ENCODE data around the gene SLC2A4RG.
"Not testable (repeated sequence)": the region's sequence is repeated elsewhere in the genome, so short reads cannot be mapped to it uniquely, and the experiment has no call there.

Gene SLC2A4RG

GRCh38 chr20:63772781-63773518 is 33.4 kb downstream of the SLC2A4RG start:
- DNase-seq, result no peak
- TF ChIP-seq GATA1 (IDR thresholded peaks at IDR 0.05; ENCODE audit: low read depth, low read length), result no peak
- no peak for TF ChIP-seq POLR2A (IDR thresholded peaks at IDR 0.05; ENCODE audit: low read length)

GRCh38 chr20:63773571-63774241 is 34.1 kb downstream of the SLC2A4RG start:
- TF ChIP-seq POLR2A (IDR thresholded peaks at IDR 0.05; ENCODE audit: low read length), result no peak
- TF ChIP-seq GATA1 (IDR thresholded peaks at IDR 0.05; ENCODE audit: low read depth, low read length), result no peak
- DNase-seq, result no peak

DNA sequence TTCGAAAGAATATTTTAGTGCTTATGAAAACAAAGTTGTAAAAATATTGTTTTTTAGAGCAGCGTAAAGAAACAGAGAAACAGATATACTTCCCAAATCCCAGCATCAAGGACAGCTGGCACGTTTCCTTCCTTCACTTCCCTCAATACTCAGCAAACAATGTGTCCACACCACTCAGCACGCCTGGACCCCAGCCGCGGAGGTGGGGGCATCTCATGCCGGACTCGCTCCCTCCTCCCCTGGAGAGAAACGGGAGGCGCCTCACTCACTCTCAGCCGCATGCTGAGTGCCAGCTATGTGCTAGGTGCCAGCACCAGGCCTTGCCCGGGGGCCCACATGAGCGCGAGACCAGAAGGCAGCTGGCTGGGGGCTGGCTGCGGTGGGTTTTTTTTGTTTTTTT is 34.7 kb downstream of the SLC2A4RG start:
- DNase-seq, result no peak
- no peak for TF ChIP-seq GATA1 (IDR thresholded peaks at IDR 0.05; ENCODE audit: low read depth, low read length)
- no peak for TF ChIP-seq POLR2A (IDR thresholded peaks at IDR 0.05; ENCODE audit: low read length)

DNA sequence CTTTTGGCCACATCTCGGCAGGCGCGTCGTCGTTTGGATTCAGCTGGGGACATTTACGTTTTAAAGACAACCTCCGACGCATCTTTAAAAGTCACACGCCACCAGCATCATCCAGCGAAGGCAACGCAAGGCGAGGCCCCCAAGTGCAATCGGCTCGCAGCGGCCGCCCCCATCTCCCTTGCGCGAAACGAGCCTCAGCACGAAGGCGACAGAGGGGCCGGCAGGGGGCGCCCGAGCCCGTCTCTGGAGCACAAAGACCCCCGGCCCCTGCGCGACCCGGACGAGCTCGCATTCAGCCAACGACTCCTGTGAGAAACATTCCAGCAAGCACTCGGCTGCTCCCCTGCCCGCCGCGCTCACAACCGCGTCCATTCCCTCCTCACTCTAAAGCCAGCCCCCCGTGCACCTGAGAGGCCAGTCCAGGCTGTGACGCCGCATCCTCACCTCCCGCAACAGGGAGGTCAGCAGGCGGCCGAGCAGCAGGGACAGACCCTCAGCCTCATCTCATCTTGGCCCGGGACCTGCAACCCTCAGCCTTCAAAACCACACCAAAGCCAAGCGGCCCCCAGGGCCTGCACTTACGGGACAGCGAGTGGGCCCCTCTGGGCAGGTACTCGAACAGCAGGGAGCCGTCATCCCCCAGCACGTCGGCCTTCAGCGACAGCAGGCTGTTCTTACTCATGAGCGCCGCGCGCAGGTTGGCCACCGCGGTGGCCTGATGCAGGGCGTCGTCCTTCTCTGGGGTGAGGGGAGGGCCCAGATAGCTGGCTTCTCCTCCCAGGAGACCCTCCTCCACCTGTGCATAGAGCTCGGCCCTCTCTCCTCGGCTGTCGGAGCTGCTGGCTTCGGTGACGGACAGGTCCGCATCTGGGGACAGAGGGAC is 35.8 kb downstream of the SLC2A4RG start:
- DNase-seq, result peak; percentile 32 to 54

DNA sequence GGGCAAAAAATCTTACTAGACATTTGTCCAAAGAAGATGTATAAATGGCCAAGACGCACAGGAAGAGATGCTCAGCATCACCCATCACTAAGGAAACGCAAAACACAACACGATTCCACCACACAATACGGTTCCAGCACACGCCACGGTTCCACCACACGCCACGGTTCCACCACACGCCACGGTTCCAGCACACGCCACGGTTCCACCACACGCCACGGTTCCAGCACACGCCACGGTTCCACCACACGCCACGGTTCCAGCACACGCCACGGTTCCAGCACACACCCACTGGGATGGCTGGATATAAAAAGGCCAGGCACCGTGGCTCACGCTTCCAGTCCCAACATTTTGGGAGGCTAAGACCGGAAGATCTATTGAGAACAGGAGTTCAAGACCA is 37.3 kb downstream of the SLC2A4RG start:
- DNase-seq, result not testable (repeated sequence)

More for the DNA sequence above, 35.8 kb downstream of the SLC2A4RG start:
- TF ChIP-seq GATA1 (IDR thresholded peaks at IDR 0.05; ENCODE audit: low read depth, low read length) (no peak), POLR2A (IDR thresholded peaks at IDR 0.05; ENCODE audit: low read length) (no peak)

GRCh38 chr20:63777614-63778013 is 38.0 kb downstream of the SLC2A4RG start:
- no peak for DNase-seq
- TF ChIP-seq GATA1 (IDR thresholded peaks at IDR 0.05; ENCODE audit: low read depth, low read length) (no peak), POLR2A (IDR thresholded peaks at IDR 0.05; ENCODE audit: low read length) (no peak)

DNA sequence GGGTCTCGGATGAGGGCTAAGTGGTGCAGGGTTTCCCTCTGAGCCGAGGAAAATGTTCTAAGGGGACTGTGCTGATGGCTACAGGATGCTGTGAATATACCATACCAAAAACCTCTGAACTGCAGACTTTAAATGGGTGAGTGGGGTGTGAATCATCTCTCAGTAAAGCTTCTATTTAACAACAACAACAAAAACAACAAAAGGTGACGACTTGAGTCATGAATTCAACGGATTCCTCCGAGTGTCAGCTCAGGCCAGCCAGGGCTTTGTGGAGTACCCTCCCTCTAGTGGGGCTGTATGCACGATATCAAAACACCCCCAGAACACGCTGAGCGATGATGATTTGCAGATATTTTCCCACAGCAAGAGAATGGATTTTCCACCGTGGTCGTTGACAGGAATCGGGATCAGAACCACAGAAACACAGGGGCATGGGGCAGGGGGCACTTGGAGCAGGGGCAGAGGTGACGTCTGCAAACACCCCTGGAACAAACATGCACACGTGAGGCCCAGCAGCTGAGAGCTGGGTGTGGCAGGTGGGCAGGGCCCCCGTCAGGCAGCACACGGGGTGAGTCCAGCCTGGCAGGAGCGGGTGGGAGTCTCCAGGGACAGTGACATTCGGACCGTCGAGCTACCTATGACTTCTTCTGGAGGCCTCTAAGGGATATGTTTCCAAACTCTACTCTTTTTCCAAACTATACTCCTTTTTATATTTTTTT is 38.6 kb downstream of the SLC2A4RG start:
- no peak for TF ChIP-seq POLR2A (IDR thresholded peaks at IDR 0.05; ENCODE audit: low read length)
- TF ChIP-seq GATA1 (IDR thresholded peaks at IDR 0.05; ENCODE audit: low read depth, low read length), result no peak
- no peak for DNase-seq

DNA sequence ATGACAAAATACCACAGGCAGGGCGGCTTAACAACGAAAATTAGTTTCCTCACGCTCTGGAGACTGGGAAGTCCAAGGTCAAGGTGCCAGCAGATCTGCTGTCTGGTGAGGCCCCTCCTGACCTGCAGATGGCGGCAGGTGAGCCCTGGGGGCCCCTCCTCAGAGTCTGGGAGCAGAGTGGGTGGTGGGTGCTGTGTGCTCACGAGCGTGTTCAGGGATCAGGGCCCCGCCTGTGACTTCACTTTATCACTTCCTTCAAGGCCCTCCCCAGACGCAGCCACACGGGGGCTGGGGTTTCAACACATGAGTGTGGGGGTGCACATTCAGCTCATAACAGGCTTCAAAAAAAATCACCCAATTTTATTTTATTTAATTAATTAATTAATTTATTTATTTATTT is 39.3 kb downstream of the SLC2A4RG start:
- TF ChIP-seq GATA1 (IDR thresholded peaks at IDR 0.05; ENCODE audit: low read depth, low read length), result no peak
- no peak for TF ChIP-seq POLR2A (IDR thresholded peaks at IDR 0.05; ENCODE audit: low read length)
- no peak for DNase-seq

- DNase-seq, result no peak
- no peak for TF ChIP-seq GATA1 (IDR thresholded peaks at IDR 0.05; ENCODE audit: low read depth, low read length)
- no peak for TF ChIP-seq POLR2A (IDR thresholded peaks at IDR 0.05; ENCODE audit: low read length)
Measured at GRCh38 chr20:63781181-63781580, 41.6 kb downstream of the SLC2A4RG start.

DNA sequence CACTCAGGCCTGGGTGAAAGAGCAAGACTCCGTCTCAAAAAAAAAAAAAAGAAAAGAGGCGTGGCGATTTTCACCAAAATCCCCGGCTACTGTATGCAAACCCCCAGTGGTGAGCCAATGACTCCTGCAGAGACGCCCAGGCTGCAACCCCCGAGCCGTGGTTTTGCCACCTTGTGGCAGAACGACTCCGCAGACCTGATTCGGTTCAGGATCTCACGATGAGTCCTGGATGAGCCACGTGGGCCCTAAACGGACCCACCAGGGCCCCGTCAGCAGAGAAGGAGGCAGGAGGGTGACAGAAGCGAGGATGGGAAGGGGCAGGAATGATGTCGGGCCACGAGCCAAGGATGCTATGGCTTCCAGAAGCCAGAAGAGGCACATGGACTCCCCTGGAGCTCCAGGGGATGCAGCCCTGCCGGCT is 42.5 kb downstream of the SLC2A4RG start:
- TF ChIP-seq POLR2A (IDR thresholded peaks at IDR 0.05; ENCODE audit: low read length), result no peak
- no peak for TF ChIP-seq GATA1 (IDR thresholded peaks at IDR 0.05; ENCODE audit: low read depth, low read length)
- DNase-seq, result no peak

DNA sequence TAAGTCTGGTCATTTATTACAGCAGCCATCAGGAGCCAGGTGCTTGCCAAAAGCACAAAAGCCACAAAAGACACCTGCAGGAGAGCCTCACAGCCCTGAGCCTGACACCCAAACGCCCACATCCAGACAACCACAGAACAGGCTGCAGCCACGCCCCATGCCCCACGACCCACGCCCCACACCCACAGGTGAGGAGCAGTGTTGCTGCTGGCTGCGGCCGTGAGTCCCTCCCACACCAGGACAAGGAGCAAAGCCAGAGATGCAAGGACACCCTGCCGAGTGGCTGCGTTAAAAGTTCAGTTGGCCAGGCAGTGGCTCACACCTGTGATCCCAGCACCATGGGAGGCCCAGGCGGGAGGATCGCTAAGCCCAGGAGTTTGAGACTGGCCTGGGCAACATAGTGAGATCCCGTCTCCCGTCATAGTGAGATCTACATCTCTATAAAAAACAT is 43.0 kb downstream of the SLC2A4RG start:
- no peak for DNase-seq
- TF ChIP-seq GATA1 (IDR thresholded peaks at IDR 0.05; ENCODE audit: low read depth, low read length) (no peak), POLR2A (IDR thresholded peaks at IDR 0.05; ENCODE audit: low read length) (no peak)

GRCh38 chr20:63783970-63784369 is 44.4 kb downstream of the SLC2A4RG start:
- TF ChIP-seq GATA1 (IDR thresholded peaks at IDR 0.05; ENCODE audit: low read depth, low read length), result no peak
- no peak for TF ChIP-seq POLR2A (IDR thresholded peaks at IDR 0.05; ENCODE audit: low read length)
- DNase-seq, result no peak

DNA sequence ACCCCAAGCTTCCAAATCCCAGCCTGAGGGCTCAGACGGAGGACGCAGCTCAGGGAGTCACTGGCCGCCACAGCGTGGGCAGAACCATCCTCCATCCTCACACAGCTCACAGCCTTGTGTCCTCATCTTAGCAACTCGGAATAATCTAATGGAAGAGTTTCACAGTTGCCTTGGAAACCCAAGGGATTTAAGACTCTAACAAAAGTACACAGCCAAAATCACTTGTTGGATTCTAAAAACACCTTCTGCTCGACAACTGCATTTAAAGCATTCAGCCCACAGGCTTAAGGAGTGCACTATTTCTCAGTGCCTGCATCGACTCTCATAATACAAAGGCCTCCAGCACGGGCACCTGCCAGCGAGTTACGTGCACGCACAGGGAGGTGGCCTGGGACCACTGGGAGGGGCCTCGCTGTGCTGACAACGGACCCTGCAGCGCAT is 46.1 kb downstream of the SLC2A4RG start:
- TF ChIP-seq GATA1 (IDR thresholded peaks at IDR 0.05; ENCODE audit: low read depth, low read length), result no peak
- TF ChIP-seq POLR2A (IDR thresholded peaks at IDR 0.05; ENCODE audit: low read length), result no peak
- DNase-seq, result no peak

All from erythroblast (primary cell).